Putamen (tissue), 1 donor: ENCODE measurements around the gene RAC2.
A peak's percentile ranks its signal among the peaks of the same experiment; 100 is the strongest.

ENCODE experiments used
- DNase-seq: peaks from one replicate; pipeline ENCODE4 v3.0.0-alpha.2; 2016; ENCODE audit warnings: low spot score

The RAC2 gene

DNA sequence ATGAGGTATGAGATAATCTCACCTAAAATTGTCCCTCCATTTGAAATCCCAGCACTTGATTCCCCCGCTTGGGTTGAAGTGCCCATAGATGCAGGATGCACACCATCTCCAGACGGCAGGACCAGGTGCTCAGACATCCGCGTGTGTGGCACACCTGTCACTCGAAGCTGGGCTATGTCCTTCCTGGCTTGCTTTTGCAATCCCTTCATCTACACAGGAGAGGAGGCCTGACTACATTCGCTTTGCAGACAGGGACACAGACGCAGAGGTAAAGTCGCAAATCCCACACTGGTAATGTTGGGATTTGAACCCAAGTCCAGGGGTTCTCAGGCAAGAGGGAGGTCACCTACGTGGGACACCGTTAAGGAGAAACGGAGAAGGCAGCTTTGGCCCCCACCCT, 31.1 kb upstream of the RAC2 start:
- DNase-seq = no peak

DNA sequence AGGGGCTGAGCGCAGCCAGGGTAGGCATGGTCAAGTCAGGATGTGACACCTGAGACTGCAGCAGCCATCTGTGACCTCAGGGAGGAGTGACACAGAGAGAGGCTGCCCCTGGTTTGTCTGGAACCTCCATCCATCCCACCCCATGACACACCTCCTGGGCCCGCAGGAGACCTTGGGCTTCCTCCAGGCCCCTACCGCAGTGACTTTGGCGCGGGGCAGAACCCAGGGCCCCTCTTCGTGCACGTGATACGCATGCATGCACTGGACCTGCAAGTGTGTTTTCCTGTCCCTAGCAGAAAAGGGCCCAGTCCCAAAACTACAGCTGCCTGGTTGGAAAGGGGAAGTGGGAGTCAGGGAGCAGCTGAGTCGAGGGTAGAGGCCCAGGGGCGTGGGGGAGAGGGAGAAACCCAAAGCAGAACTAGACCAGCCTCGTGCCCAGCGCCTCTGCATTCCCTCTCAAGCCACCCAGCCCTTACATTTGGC, 30.4 kb upstream of the RAC2 start:
- DNase-seq = peak; percentile 22

DNA sequence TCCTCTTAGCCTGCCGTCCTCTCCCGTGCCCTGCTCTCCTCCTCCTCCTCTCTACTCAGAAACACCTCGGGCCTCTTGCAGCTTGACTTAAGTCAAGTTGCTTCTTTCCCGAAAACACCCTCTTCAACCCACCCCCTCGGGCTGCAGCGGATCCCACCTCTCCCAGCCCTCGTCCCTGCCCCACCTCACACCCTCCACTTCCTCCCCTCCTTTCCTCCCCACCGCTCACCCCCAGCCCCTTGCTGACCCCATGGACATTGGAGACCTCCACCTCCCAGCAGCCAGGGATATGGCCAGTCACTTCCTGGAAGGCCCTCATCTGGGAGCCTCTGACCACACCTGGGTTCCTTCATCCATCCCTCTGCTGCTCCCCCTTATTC, 29.8 kb upstream of the RAC2 start:
- no peak for DNase-seq

DNA sequence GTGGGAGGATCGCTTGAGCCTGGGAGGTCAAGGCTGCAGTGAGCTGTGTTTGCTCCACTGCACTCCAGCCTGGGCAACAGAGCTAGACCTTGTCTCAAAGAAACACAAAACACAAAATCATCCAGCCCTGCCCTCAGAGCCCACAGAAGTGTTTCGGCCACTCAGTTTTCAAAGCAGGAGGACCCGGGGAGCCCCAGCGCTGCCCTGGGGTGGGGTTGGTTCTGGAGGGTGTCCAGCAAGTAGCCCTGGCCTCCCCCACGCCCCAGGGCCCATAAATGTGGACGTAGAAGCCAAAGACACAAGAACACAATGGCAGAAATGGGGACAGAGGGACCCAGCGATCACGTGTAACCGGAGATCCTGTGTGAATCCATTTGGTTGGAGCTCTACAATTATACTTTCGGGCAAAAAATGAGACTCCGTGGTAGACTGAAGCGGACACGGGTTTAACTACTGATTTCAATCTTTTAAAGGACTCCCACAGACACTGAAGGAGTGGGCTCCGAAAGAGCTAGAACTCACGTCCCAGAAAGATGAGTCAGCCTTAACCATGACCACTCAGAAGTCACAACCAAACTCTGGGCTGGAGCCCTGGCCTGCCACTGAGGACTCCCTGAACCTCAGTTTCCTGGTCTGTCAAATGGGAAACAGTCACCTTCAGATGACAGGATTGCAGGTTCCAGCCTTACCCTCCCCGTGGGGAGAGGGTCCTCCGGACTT, 29.2 kb upstream of the RAC2 start:
- DNase-seq = no peak

DNA sequence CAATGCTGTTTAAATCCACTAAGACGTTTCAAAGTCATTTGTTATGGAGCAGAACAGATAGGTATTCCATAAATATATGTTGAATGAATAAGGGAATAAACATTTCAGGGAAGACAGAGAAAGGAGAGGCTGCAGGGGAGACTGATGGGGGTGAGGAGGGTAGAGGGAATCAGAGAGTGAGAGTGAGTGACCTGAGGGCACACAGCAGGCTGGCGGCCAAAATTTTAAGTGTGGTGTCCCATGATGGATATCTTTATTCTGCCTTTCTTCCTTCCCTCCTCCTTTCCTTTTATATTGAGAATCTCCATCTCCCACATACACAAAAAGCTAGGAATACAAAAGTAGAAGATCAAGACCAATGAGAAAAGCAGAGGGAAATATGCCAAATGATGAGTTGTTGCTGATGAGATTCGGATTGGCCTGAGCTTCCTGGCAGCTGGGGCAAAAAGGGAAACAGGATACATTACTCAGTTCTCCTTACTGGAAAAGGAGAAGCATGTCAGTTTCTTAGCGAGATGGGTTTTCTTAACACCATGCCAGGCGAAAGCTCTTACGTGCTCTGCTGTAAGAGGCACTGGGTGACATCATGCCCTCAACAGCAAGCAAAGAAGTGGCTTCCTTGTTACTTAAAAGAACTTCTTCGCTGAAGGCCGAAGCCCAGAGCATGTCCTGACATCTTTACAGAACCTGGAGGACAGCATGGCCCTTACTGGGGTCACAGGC, 27.0 kb upstream of the RAC2 start:
- DNase-seq = no peak

DNA sequence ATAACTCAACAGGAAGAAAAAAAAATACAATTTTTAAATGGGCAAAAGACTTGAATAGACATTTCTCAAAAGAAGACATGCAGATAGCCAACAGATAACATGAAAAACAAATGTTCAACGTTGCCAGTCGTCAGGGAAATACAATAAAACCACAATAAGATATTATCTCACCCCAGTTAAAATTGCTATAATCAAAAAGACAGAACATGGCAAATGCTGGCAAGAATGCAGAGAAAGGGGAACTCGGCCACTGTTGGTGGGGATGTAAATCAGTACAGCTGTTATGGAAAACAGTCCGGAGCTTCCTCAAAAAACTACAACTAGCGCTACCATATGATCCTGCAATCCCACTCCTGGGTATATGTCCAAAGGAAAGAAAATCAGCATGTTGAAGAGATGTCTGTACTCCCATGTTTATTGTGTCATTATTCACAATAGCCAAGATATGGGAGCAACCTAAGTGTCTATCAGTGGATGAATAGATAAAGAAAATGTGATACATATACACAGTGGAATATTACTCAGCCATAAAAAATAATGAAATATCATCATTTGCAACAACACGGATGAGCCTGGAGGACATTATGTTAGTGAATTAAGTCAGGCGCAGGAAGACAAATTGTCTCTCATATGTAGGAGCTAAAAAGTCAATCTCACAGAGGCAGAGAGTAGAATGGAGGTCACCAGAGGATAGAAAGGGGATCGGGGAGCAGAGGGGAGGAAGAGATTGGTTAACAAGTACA, 26.0 kb upstream of the RAC2 start:
- DNase-seq = no peak

DNA sequence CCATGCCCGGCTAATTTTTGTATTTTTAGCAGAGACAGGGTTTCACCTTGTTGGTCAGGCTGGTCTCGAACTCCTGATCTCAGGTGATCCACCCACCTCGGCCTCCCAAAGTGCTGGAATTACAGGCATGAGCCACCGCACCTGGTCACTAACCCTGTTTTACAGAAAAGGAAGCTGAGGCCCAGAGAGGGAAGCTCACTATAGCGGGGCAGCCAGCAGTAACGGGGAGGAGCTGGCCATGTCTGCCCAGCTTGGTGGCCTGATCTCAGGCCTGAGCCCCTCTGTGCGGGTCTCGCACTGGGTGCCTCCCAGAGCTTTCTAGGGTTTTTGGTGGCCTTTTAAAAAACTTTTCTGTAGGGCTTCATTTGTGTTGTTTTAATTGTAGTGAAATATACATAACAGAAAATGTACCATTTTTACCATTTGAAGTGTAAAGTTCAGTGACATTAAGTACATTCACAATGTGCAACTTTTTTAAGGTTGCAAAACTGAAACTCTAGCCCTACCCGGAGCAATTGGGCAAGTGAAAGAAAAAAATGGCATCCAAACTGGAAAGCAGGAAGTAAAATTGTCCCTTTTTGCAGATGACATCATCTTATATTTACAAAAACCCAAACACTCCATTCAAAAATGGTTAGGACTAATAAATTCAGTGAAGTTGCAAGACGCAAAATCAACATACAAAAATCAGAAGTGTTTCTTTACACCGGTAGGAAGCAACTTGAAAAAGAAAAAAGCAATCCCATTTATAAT, 23.8 kb upstream of the RAC2 start:
- no peak for DNase-seq

DNA sequence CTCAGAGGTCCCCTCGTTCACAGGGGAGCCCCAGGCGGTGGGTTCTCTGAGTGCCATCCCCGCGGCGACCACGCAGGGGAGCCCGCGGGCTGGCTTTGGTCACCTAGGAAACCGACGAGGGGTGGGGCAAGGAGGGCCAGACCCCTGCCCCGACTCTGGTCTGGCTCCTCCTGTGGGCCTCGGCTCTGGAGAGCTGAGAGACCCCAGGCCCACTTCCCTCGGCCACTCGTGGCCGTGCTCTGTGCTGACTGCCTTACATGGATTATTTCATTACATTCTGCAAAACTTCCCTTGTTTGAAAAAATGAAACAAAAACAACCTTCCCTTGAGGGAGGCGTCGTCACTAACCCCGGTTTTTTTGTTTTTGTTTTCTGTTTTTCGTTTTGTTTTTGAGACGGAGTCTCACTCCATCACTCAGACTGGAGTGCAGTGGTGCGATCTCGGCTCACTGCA, 23.1 kb upstream of the RAC2 start:
- no peak for DNase-seq

DNA sequence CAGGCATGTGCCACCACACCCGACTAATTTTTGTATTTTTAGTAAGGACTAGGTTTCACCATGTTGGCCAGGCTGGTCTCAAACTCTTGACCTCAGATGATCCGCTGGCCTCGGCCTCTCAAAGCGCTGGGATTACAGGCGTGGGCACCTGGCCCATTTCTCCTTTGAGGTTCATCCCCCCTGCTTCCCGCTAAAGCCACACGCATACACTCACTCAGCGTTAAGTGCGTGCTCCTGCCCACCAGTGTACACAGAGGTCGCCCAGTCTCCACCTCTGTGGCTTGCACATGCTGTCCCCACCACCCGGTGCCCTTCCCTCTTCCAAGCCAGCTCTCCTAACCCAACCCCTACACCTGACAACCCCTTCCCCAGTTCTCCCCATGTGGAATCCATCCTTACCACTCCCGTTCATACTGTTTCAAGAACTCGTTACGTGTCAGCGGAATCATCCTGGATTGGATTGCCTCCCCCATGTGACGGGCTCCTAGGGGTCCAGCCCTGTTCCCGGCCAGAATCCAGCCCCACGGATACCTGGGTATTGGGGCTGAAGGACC, 22.6 kb upstream of the RAC2 start:
- no peak for DNase-seq

DNA sequence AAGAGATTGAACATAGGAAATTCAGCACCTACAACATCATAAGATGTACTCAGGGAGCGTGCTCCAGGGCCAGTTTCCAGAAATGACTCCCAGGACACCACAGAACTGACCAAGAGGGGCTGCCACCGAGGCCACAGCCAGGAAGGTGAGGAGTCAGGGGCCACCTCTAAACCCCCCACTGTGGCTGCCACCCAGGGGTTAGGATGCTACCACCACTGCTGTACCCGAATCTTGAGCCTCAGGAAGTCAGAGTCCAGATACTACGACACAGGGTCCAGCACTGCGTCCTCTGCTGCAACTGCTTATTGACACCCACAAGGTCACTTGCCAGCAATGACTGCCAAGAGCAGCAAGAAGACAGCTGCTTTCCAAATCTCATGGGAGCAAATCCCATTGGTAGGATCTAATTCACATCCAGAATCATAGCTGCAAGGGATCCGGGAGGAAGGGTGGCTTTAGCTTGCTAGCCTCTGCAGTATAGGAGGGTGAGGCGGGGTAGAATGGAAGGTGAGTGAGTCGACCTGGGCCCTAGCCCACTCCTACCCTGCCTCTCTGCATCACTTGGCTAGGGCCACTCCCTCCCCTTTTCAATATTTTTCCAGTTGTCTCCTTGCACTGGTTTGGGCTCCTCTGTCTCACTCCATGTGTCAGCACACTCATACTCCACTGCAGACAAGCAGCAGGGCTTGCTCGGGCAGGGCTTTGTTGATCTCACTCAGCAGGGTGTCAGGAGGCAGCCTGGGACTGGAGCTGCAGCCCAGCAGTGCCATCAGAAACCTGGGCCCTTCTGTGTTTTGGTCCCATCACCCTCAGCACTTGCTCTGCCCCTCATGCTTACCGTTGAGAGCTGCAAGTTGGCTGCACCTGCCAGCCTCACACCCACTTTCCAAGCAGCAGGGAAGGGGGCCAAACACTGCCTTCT, 20.2 kb upstream of the RAC2 start:
- no peak for DNase-seq

DNA sequence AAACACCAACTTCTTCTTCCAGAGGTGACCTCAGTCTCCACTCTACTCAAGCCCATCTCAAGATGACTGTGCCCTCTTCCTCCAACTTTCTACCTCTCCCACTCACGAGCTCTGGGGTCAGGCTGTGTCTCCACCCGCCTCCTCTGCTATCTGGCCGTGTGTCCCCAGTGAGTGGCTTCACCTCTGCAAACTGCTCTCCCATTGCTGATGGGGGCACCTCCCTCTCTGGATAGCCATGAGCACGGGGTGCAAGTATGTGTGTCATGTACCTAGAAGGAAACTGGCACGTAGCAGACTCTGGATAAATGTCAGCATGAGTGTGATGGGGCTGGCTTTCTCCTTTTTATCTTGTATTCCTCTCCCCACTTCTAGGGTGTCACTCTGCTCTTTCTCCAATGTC, 18.3 kb upstream of the RAC2 start:
- no peak for DNase-seq

DNA sequence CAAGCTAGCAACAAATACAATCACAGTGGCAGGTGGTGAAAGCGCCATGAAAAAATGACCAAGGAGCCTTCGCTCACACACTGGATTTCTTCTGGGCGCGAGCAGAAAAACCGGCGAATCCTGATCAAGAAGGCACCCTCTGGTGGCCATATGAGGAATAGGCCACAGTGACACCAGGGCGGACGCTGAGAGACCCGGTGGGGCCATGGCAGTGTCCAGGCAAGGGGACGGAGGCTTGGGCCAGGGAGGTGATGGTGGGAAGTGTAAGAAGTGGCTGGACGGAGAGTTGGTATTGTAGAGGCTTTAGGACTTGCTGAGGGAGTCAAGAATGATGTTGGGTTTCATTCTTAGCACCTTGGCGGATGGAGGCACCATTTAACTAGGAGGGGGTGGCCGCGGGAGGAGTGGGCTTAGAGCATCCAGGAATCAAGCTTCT, 16.9 kb upstream of the RAC2 start:
- DNase-seq = no peak

DNA sequence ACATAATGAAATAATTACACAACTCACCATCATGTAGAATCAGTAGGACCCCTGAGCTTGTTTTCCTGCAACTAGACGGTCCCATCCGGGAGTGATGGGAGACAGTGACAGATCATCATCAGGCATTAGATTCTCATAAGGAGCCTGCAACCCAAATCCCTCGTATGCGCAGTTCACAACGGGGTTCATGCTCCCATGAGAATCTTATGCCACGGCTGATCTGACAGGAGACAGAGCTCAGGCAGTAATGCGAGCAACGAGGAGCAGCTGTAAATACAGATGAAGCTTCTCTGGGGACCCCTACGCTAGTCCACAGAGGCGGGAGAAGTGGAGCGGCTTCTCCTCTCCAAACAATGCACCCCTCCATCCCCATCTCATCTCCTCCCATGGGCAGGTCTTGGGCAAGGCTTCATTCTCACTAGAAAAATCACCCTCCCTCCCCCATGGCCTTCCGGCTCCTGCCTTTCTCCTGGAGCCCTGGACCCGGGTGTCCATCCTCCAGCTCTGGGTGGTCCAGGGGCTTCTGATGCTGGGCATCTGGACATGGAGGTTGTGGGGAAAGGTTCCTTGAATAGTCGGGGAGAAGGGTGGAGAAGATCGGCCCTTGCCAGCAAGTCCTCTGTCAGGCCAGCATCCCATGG, 16.2 kb upstream of the RAC2 start:
- no peak for DNase-seq

DNA sequence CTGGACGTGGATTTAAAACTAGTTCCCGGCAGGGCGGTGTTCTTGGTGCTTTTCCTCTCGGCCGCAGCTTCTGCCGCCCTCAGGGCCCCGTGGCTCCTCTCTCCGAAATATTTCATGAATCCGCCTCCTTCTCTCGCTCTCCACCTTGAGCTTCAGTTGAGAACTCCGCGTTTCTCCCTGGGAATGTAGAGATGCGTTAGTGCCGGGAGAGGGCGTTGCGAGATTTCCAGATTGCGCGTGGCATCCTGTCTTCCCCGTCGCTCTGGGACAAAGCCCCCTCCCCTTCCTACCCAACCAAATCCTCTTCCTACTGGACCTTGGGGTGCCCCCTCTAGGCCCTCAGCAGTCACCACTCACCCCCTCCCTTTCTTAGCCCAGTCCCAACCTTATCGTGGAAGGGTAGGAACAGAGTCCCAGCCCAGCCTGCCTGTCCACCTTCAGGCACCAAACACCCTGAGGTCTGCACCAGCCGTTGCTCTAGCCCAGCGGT, 15.5 kb upstream of the RAC2 start:
- DNase-seq = no peak

DNA sequence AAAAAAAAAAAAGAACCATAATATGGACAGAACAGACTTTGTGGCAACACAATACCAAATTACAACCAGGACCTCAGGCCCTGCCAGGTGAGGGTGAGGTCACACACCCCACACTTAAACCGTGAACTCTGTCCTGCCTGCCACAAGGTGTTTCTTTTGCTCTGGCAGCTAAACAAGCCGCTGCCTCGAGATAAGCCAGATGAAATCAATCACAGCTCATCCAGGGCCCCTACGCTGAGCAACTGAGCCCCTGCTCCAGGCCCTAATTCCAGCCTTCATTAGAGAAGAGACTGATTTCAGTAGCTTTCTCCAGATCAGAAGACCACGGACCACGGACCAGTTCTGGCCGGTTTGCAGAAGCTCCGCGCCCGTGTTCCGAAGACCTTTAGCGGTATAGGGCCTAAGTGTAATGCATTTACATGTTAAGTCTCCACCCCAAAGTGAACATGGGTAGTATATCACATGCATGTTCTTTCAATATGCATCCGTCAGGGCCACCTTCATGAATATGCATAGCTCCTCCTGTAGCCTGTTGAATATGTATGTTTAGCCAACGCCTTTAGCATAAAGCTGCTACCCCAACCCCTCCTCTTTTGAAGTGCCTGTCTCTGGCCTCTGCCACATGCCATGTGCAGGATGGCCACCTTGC, 14.8 kb upstream of the RAC2 start:
- DNase-seq = no peak

DNA sequence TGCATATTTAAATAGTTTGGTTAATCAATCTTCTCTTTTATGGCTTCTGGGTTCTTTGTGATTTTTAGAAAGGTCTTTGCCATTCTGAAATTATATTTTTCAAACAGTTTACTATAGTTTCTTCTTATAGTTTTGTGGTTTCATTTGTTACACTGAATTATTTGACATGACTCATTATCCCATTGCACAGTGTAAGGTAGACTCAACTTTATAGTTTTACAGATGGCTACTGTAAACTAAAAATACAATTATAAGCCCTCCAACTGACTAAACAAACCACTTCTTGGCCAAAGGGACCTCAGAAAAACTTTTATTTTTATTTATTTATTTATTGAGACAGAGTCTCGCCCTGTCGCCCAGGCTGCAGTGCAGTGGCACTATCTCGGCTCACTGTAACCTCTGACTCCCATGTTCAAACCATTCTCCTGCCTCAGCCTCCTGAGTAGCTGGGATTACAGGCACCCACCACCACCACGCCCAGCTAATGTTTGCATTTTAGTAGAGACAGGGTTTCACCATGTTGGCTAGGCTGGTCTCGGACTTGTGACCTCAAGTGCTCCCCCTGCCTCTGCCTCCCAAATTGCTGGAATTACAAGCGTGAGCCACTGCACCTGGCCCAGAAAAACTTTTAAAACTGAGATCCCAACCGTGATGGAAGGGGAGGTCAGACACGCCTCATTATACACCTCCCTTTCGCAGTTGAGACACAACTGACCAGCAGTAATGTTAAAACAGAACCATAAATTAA, 14.1 kb upstream of the RAC2 start:
- no peak for DNase-seq

DNA sequence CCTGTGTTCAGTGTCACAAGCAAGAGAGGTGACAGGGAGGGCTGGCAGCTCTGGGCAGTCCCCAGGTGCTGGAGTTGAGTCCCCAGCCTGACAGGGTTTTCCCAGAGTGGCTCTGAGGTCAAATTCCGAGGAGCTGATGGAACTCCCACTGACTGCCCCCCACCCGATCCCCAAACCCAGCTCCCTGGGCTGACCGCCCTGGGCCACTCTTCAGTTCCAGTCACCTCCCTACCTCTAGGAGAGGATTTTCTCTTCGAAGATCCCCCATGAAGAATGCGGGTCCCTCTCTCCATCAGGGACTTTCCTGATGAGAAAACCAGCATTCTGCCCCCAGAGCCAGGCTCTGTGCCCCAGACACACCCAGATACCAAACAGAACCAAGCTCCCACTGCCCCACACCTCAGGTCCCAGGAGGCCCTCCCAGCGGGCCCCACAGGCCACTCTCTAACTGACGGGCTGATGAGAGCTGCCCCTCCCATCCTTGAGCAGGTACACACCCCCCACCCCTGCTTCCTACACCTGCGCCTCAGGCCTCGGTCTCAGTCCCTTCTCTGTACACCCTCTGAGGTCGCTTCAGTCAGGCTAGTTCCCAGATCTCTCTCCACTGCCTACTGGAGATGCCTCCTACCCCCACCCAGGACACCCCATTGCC, 12.1 kb upstream of the RAC2 start:
- DNase-seq = no peak

DNA sequence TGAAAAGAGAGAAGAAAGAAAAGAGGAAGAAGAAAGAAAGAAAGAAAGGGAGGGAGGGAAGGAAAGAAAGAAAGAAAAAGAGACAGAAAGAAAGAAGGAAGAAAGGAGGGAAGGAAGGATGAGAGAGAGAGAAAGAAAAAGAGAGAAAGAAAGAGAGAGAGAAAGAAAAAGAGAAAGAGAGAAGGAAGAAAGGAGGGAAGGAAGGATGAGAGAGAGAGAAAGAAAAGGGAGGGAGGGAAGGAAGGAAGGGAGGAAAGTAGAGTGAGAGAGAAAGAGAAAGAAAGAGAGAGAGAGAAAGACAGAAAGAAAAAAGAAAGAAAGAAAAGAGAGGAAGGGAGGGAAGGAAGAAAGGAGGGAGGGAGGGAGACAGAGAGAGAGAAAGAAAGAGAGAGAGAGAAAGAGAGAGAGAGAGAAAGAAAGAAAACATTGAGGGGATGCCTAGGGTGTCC, 11.5 kb upstream of the RAC2 start:
- no peak for DNase-seq
